ENCODE data around the gene MPDU1. TPM values are rescaled to one million over a fixed set of nuclear protein-coding genes. Genes with fewer than 3 reads are reported as not detected.

MPDU1 gene
- total RNA-seq, 1 donor from 2014 or later, result 55.3 TPM

- Histone ChIP-seq H3K27me3 (ENCODE audit: low read depth) (no peaks in the 10 kb centered on the region), H3K9me3 (no peaks in the 10 kb centered on the region), H3K36me3 (peaks cover 74% of the 10 kb centered on the region), H3K27ac (peak overlapping the region; percentile 83), H3K4me3 (peak overlapping the region; percentile 81), H3K4me1 (peaks cover 49% of the 10 kb centered on the region)
- DNase-seq, result no peak
- intact Hi-C loops (cut with DNase I), result no loop called here
- TF ChIP-seq CTCF (IDR thresholded peaks at IDR 0.05), result no peak
- no peak for ATAC-seq
These were observed 11.4 kb upstream of the MPDU1 start for GRCh38 chr17:7572338-7572587.

DNA sequence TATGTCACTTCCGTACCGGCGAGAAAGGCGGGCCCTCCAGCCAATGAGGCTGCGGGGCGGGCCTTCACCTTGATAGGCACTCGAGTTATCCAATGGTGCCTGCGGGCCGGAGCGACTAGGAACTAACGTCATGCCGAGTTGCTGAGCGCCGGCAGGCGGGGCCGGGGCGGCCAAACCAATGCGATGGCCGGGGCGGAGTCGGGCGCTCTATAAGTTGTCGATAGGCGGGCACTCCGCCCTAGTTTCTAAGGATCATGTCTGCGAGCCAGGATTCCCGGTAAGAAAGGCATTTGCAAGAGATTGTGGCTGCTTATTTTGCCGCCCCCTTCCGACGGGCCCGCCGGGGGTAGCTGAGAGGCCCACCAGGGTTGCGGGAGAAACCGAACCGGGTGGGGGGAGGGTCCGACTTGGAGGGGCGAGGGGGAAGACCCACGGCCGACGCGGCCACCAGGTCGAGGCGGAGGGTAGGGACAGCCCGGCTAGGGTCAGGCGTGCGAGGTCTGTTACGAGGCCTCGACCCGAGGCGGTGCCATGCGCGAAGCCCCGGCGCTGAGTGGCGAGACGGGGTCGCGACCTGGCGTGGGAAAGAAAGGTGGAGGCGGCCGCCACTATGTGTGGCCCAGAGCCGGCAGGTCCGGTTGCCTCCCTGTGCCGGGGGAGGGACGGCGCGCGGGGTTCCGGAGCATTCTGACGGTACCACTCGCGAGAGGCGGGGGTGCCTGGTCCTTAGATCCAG lies 10.9 kb upstream of the MPDU1 start:
- TF ChIP-seq CTCF (IDR thresholded peaks at IDR 0.05), result no peak
- Histone ChIP-seq H3K4me1 (peaks cover 54% of the 10 kb centered on the region), H3K36me3 (peaks cover 75% of the 10 kb centered on the region), H3K9me3 (no peaks in the 10 kb centered on the region), H3K27ac (peak overlapping the region; percentile 97), H3K27me3 (ENCODE audit: low read depth) (no peaks in the 10 kb centered on the region), H3K4me3 (peak overlapping the region; percentile 81)
- peak; percentile 95 to 96 for ATAC-seq
- intact Hi-C loops (cut with DNase I), result no loop called here
- DNase-seq, result peak; percentile 99

DNA sequence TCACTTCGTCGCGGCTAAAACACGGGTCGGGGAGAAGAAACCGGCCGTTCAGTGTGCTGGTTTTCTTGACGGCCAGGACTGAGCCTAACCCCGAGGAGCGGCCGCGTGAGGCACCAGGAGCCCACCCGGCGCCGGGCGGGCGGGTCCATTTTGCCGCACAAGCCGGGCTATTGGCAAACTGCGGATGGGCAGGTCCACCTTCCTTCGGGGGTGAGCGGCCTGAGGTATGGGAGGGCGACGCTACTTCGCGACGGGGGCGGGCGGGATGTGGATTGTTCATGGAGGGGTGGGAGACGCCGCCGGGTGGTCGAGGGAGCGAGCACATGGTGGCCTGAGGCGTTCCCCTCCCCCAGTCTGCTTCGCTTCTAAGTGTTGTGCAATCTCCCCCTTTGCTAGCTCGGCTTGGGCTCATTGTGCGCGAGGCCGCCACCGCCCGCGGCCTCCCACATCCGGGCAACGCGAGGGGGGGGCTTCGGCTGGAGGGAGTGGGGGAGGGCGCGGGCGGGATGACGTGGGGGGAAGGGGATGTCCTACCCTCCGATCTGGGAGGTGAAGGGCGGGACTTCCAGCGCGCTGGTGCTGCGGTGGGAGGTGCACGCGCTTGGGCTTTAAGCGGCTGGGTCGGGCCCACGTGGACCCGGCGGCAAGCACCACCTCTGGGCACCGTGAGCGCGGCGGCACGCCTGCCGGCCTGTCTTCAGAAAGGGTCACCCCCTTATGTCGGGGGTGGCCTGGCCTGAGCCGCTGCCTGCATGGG lies 10.2 kb upstream of the MPDU1 start:
- Histone ChIP-seq H3K27me3 (ENCODE audit: low read depth) (no peaks in the 10 kb centered on the region), H3K36me3 (peaks cover 78% of the 10 kb centered on the region), H3K27ac (peak overlapping the region; percentile 97), H3K4me3 (peak overlapping the region; percentile 81), H3K9me3 (no peaks in the 10 kb centered on the region), H3K4me1 (peaks cover 60% of the 10 kb centered on the region)
- ATAC-seq (peak; percentile 81 to 87), DNase-seq (peak; percentile 93)
- TF ChIP-seq CTCF (IDR thresholded peaks at IDR 0.05), result no peak
- intact Hi-C loops (cut with DNase I), result no loop called here

DNA sequence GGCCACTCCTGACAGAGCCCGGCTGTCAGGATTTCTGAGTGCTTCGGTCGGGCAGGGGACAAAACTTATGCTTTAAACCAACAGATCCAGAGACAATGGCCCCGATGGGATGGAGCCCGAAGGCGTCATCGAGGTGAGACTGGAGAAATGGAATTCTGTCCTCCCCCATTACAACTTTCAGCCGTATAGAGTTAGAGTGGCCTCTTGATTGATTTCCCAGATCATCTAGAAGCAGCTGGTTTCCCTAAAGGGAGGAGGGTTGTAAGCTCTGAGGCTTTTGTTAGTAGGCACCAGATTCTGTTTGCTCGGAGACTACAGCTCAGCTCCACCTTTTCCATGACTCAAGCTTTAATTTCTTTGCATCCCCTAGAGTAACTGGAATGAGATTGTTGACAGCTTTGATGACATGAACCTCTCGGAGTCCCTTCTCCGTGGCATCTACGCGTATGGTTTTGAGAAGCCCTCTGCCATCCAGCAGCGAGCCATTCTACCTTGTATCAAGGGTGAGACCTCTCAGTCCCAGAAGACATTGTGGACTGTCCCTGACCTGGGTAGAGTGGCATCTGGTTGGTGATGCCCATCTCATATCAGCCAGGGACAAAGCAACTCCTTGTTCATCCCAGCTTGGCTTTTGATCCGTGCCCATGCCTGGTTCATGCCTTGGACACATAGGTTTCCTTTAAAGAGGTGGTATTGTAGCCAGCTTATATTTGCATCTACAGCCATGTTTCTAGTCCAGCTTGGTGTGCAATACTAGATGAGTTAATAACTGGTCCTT lies 9.3 kb upstream of the MPDU1 start:
- intact Hi-C loops (cut with DNase I), result no loop called here
- peak overlapping the region; percentile 81 for H3K4me3 ChIP-seq
- H3K36me3 ChIP-seq, result peaks cover 77% of the 10 kb centered on the region
- TF ChIP-seq CTCF (IDR thresholded peaks at IDR 0.05), result no peak
- H3K9me3 ChIP-seq, result no peaks in the 10 kb centered on the region
- peaks cover 68% of the 10 kb centered on the region for H3K4me1 ChIP-seq
- ATAC-seq (no peak), DNase-seq (no peak)
- H3K27ac ChIP-seq, result peak overlapping the region; percentile 97
- H3K27me3 ChIP-seq (ENCODE audit: low read depth), result no peaks in the 10 kb centered on the region

DNA sequence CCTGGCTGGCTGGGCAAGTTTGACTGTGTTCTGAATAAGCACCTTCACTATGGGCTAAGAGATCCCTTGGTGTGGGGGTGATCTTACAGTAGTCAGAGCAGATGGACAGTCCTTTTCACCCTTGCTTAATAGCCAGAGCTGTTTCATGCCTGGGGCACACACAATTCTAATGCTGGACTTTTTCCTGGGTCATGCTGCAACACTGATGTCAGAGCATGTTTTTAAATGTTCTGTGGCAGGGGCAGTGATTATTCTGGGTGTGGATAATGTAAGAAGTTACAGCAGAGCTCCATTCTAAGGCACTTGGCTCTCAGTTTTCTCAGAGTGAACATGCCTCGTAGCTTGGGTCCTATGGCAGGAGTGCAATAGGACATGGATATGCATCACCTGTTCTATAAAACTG lies 8.2 kb upstream of the MPDU1 start:
- no peak for DNase-seq
- intact Hi-C loops (cut with DNase I), result no loop called here
- no peak for TF ChIP-seq CTCF (IDR thresholded peaks at IDR 0.05)
- Histone ChIP-seq H3K27ac (peak overlapping the region; percentile 6), H3K27me3 (ENCODE audit: low read depth) (no peaks in the 10 kb centered on the region), H3K4me3 (peak overlapping the region; percentile 81), H3K4me1 (peaks cover 79% of the 10 kb centered on the region), H3K36me3 (peaks cover 66% of the 10 kb centered on the region), H3K9me3 (no peaks in the 10 kb centered on the region)
- no peak for ATAC-seq
